WERI-Rb-1 (cell line): ENCODE measurements around the gene ARMC2.

ENCODE experiments used
- DNase-seq: peaks from one replicate; pipeline ENCODE4 v3.0.0-alpha.2; 2020
- H3K27ac ChIP-seq: fragments of 250-450 bp; sonication (Bioruptor Pico); 2 replicates; pipeline ENCODE4 v1.5.1; 2020; ENCODE audit warnings: mild to moderate bottlenecking, moderate library complexity
- H3K27me3 ChIP-seq: fragments of 250-450 bp; sonication (Bioruptor Pico); 2 replicates; pipeline ENCODE4 v1.5.1; 2021; ENCODE audit warnings: mild to moderate bottlenecking, low read depth, moderate library complexity; ENCODE audit not compliant: insufficient read depth, severe bottlenecking
- H3K36me3 ChIP-seq: fragments of 250-450 bp; sonication (Bioruptor Pico); 2 replicates; pipeline ENCODE4 v1.5.1; 2020; ENCODE audit warnings: mild to moderate bottlenecking, moderate library complexity
- H3K4me3 ChIP-seq: 2 replicates; pipeline ENCODE4 v1.5.1; 2011; ENCODE audit warnings: low read depth, mild to moderate bottlenecking, control low read depth, low read length
- H3K9me3 ChIP-seq: fragments of 250-450 bp; sonication (Bioruptor Pico); 2 replicates; pipeline ENCODE4 v1.5.1; 2021; ENCODE audit warnings: mild to moderate bottlenecking, moderate library complexity; ENCODE audit not compliant: severe bottlenecking
- CTCF ChIP-seq: IDR thresholded peaks from 2 replicates; pipeline ENCODE4 v1.5.1; 2011; ENCODE audit warnings: low read depth, mild to moderate bottlenecking, control low read depth, inconsistent platforms, low read length

ARMC2 gene

GRCh38 chr6:108944707-108945680 is 96.8 kb downstream of the ARMC2 start:
- no peak for DNase-seq
- Histone ChIP-seq H3K36me3 (no peaks in the 10 kb centered on the region), H3K27me3 (no peaks in the 10 kb centered on the region), H3K4me3 (no peak overlapping the region), H3K9me3 (no peaks in the 10 kb centered on the region), H3K27ac (no peak overlapping the region)
- no peak for TF ChIP-seq CTCF

- no peaks in the 10 kb centered on the region for H3K27me3 ChIP-seq
- no peak overlapping the region for H3K27ac ChIP-seq
- TF ChIP-seq CTCF: no peak
- H3K4me3 ChIP-seq: no peak overlapping the region
- H3K9me3 ChIP-seq: no peaks in the 10 kb centered on the region
- DNase-seq: no peak
- no peaks in the 10 kb centered on the region for H3K36me3 ChIP-seq
Observed at GRCh38 chr6:108945681-108946159, 97.5 kb downstream of the ARMC2 start.

- Histone ChIP-seq H3K4me3 (no peak overlapping the region), H3K9me3 (no peaks in the 10 kb centered on the region), H3K27me3 (no peaks in the 10 kb centered on the region), H3K27ac (no peak overlapping the region), H3K36me3 (no peaks in the 10 kb centered on the region)
- TF ChIP-seq CTCF: no peak
- no peak for DNase-seq
Observed at GRCh38 chr6:108946695-108947094, 98.5 kb downstream of the ARMC2 start.

GRCh38 chr6:108947114-108947854 is 99.1 kb downstream of the ARMC2 start:
- Histone ChIP-seq H3K9me3 (no peaks in the 10 kb centered on the region), H3K27me3 (no peaks in the 10 kb centered on the region), H3K36me3 (no peaks in the 10 kb centered on the region), H3K27ac (no peak overlapping the region), H3K4me3 (no peak overlapping the region)
- DNase-seq: no peak
- no peak for TF ChIP-seq CTCF

- Histone ChIP-seq H3K36me3 (no peaks in the 10 kb centered on the region), H3K4me3 (no peak overlapping the region), H3K9me3 (no peaks in the 10 kb centered on the region), H3K27me3 (no peaks in the 10 kb centered on the region), H3K27ac (no peak overlapping the region)
- TF ChIP-seq CTCF: no peak
- DNase-seq: no peak
Observed at GRCh38 chr6:108948181-108948661, 100.0 kb downstream of the ARMC2 start.
